SH-SY5Y (cell line): ENCODE data around the gene ICA1L.

ENCODE experiments used
- GATA2 ChIP-seq: IDR thresholded peaks from 2 replicates; pipeline ENCODE4 v1.6.1; 2011; ENCODE audit warnings: mild to moderate bottlenecking, low read depth, low read length
- GATA3 ChIP-seq: IDR thresholded peaks from 2 replicates; pipeline ENCODE4 v1.6.1; 2011; ENCODE audit warnings: low read depth, mild to moderate bottlenecking, low read length, moderate library complexity

The ICA1L gene

DNA sequence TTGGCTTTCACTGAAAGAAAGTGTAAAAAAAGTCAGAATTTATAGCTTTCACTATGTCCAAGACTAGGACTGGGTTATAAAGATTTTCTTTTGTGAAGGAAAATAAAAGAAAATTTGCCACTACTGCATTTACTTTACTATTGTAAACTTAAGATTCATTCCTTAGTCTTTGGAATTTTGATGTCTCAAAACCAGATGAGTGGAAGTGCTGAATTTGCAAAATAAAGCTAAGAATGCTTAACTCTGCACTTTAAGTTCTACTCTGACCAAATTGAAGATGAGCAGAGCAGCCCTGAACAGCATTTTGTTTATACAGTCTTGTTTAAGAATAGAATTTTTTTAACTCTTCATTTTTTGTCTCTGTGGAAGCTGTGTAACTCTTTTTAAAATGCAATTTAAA, 102.4 kb downstream of the ICA1L start:
- no peak for TF ChIP-seq GATA2
- TF ChIP-seq GATA3, result no peak

DNA sequence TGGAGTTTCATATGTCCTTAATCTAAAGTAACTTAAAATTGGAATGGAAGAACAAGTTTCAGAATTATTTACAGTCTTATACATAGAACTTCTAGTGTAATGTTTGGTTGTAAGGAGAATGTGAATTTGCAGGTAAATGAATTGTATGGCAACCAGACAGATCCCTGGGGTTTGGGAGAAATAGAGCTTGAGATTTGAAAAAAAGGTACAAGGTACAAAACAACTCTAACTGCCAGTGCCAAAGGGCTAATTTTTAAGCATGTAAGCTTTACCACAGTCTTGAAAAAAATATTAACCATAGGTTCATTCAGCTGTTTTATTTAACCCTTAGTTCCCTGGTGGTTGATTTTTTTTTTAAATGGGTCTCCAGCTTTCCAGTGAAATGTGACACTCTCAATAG, 103.3 kb downstream of the ICA1L start:
- no peak for TF ChIP-seq GATA2
- TF ChIP-seq GATA3, result no peak

DNA sequence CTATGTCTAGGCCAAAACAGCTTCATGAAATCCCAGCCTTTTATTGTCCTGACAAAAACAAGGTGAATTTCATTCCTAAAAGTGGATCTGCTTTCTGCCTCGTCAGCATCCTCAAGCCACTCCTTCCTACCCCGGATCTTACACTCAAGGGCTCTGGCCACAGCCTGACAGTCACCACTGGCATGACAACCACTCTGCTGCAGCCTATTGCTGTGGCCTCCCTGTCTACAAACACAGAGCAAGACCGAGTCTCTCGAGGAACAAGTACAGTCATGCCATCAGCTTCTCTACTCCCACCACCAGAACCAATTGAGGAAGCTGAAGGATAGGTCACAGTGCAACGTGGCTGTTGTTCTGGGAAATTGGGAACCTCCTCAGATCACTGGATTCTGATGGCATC, 106.1 kb downstream of the ICA1L start:
- TF ChIP-seq GATA2 (no peak), GATA3 (no peak)

DNA sequence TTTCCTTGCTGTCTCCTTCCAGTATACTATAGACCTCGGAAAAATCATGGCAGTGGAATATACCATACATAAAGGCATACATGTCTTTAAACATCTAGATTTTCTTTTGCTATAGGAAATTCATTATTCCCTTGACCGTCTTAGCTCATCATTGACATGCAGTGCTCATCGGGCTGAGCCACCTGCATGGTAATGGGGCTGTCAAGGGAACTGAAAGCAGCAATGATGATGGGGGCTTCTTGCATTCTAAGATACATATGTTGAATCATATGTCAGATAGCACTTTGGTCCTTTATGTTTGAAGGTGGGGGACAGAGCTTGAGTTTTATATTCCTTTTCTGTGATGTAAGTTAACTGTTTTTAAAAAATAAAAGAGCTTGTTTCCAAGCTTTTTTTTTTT, 106.6 kb downstream of the ICA1L start:
- TF ChIP-seq GATA3 (no peak), GATA2 (no peak)

- TF ChIP-seq GATA2 (no peak), GATA3 (no peak)
Measured at GRCh38 chr2:202763916-202764315, 107.7 kb downstream of the ICA1L start.

- TF ChIP-seq GATA3 (no peak), GATA2 (no peak)
Measured at GRCh38 chr2:202762556-202762955, 109.0 kb downstream of the ICA1L start.

DNA sequence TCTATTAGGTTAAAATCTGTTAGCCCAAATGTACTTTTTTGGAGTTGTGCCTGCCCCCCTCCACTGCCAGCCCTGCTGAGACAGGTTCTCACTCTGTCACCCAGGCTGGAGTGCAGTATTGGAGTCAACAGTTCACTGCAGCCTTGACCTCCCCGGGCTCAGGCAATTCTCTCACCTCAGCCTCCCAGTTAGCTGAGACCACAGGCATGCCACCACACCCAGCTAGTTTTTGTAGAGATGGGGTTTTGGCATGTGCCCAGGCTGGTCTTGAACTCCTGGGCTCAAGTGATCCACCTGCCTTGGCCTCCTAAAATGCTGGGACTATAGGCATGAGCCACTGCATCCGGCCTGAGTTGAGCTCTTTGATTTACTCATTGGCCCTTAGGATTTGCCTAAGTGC, 110.7 kb downstream of the ICA1L start:
- TF ChIP-seq GATA3 (no peak), GATA2 (no peak)

GRCh38 chr2:202758604-202759003, 113.0 kb downstream of the ICA1L start:
- TF ChIP-seq GATA2 (no peak), GATA3 (no peak)

GRCh38 chr2:202758128-202758527, 113.4 kb downstream of the ICA1L start:
- TF ChIP-seq GATA3 (no peak), GATA2 (no peak)

DNA sequence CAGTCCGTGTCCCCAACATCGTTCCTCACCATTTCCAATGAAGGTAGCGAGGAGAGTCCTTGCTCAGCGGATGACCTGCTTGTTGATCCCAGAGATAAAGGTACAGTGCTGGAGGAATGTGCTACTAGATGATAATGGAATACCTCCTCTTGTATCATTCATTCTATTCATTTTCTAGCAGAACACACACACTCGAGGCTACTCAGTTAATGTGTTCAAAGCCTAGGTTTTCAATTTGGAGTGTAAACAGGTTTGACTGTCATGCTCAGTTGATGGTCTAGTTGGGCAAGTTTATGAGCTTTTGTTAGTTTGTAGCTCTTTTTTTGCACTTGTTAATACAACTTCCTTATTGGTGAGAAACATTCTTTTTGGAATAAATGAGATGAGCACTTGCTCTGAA, 114.2 kb downstream of the ICA1L start:
- TF ChIP-seq GATA3, result no peak
- peak; percentile 7; the same call in 1 of the 2 replicates for TF ChIP-seq GATA2

DNA sequence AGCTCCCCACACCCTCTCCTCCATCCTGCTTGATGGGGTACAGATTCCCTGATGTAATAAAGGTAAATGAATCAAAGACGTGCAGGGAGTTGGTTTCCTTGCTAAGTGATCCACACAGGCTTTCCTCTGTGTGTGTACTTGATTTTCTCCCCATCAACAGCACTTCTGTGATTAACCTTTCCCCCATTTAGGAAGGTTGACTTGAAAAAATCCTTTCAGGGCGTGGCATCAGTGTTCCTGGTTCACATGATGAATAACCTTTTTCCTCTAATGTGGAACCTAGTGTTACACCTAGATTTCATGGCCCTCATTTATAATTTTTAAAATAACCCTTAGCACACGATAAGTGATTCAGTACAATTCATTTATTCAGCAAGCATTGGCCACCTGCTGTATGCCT, 115.0 kb downstream of the ICA1L start:
- TF ChIP-seq GATA2 (no peak), GATA3 (no peak)

GRCh38 chr2:202754936-202755335, 116.6 kb downstream of the ICA1L start:
- TF ChIP-seq GATA2 (no peak), GATA3 (no peak)

DNA sequence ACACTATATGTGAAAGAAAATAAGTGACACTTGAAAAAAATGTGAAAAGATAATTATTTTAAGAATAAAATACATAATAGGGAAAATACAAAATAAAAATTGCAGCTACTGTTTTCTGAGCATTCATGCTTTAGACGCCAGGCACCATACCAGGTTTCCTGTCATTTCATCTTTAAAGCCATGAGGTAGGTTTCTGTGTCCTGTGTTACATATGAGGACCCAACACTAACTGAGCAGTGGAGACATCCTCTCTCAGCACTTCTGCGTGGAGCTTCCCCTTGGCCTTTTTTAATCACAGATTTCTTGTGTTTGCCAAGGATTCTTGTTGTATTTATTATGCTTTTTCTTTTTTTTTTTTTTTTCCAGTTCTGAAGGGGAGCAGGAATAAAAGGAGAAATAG, 119.5 kb downstream of the ICA1L start:
- no peak for TF ChIP-seq GATA2

DNA sequence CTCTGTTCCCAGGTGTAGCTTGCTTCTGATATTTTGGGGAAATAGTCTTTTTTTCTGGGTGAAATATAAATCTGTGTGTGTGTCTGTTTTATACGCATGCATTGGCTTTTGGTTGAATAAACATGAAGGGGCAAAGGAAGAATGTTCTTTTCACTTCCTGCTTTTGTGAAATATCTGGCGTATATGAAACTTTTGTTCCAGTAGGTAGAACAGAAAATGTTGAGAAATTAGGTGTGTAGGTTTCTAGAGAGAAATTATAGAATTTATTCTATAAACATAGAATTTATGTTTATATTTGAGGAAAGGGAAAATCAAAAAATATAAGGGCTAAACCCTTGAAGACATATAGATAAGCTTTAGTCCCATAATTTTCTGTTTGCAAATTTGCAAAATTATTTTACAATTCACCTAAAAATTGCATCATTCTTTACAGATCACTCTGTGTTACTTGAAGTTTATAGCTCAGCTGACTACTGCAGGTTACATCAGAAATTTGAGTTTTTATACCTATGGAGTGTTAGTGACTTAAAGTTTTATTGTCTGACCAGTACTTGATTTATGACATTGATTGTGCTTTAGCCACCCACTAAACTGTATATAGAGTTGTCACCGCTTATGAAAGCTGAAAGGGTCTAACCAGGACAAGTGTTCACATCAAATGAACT, 120.7 kb downstream of the ICA1L start:
- no peak for TF ChIP-seq GATA2
- no peak for TF ChIP-seq GATA3

DNA sequence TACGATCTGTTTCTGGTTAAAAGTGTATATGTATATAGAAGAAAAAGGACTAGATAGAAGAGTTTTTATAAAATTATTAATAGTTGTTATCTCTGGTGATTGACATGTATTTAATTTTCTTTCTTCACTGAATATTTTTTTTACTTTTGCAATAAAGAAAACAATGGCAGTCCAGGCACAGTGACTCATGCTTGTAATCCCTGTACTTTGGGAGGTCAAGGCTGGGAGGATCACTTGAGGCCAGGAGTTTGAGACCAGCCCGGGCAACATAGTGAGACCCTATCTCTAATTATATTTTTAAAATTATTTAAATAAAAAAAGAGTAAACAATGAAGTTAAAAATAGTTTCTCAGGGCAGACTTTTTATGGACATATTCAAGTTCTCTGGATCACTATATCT, 122.1 kb downstream of the ICA1L start:
- TF ChIP-seq GATA3 (no peak), GATA2 (no peak)

DNA sequence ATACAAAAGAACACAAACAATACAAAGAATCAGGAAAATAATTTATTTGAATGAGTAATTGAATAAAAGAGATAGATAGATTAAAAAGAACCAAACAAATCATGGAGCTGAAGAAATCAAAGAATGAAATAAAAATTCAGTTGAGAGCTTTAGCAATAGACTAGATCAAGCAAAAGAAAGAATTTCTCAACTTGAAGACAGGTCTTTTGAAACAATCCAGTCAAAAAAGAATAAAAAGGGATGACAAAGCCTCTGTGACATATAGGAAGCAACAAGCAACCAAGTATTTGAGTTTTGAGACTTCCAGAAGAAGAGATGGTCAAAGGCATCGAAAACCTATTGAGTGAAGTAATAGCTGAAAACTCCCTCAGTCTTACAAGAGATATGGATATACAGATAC, 128.0 kb downstream of the ICA1L start:
- TF ChIP-seq GATA2, result no peak
- no peak for TF ChIP-seq GATA3
